ENCODE results near the gene DPP6. TPM values are rescaled to one million over a fixed set of nuclear protein-coding genes. Genes with fewer than 3 reads are reported as not detected.
A peak's percentile ranks its signal among the peaks of the same experiment; 100 is the strongest.

Gene DPP6
- total and polyA plus RNA-seq, 2 experiments from 2014 or later, result 0.20 to 0.44 TPM

DNA sequence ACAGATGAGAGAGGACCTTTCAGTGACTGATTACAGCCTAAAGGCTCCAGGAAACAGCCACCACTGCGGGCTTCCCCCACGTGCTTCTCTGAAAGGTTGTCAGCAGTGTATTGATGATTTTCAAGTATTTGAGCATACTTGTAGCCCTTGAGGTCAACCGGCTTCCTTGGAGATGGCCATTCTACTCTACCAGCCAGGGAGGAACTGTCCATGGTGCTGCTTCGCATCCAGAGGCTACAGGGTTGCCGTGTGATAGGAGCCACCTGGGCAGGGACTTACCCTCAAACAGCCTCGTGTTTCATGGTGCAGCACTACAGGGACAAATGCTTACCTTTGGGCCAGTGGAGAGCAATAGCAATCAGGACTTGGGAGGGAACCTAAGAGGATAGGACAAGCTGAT is 179.5 kb downstream of the DPP6 start:
- WGBS (ENCODE audit: low lambda C conversion rate, missing lambda C conversion rate), result 50% methylated on average over 6 of the region's 6 CpGs
- H3K79me2 ChIP-seq, result no peaks in the 10 kb centered on the region

GRCh38 chr7:154232700-154233099 is 180.5 kb downstream of the DPP6 start:
- Histone ChIP-seq H4K20me1 (ENCODE audit: insufficient read depth, poor library complexity, severe bottlenecking) (no peaks in the 10 kb centered on the region), H3K36me3 (replicated peaks; ENCODE audit: insufficient read depth, low read depth) (no peaks in the 10 kb centered on the region), H3K9me2 (replicated peaks; ENCODE audit: insufficient read depth) (no peaks in the 10 kb centered on the region), H3K9me3 (ENCODE audit: low read depth) (no peaks in the 10 kb centered on the region), H3K27ac (no peak overlapping the region), H2AFZ (no peak overlapping the region), H3K4me3 (no peak overlapping the region), H3K4me2 (no peak overlapping the region), H3K4me1 (ENCODE audit: insufficient read depth) (no peaks in the 10 kb centered on the region), H3K79me2 (no peaks in the 10 kb centered on the region), H3K27me3 (no peaks in the 10 kb centered on the region)
- WGBS (ENCODE audit: low lambda C conversion rate, missing lambda C conversion rate), result 77% methylated on average over 5 of the region's 5 CpGs
- no peak for TF ChIP-seq EZH2 (IDR thresholded peaks at IDR 0.05; ENCODE audit: borderline replicate concordance)
- DNase-seq (ENCODE audit: low spot score), result no peak

More for the DNA sequence above, 179.5 kb downstream of the DPP6 start:
- peak; percentile 38 for DNase-seq (ENCODE audit: low spot score)
- no peaks in the 10 kb centered on the region for H3K36me3 ChIP-seq (replicated peaks; ENCODE audit: insufficient read depth, low read depth)
- H3K4me2 ChIP-seq, result no peak overlapping the region
- no peaks in the 10 kb centered on the region for H3K9me3 ChIP-seq (ENCODE audit: low read depth)
- TF ChIP-seq EZH2 (IDR thresholded peaks at IDR 0.05; ENCODE audit: borderline replicate concordance) (no peak), EZH2phosphoT487 (IDR thresholded peaks at IDR 0.05; ENCODE audit: low read depth, severe bottlenecking, unreplicated experiment) (no peak)
- TF ChIP-seq, protein P1, sequence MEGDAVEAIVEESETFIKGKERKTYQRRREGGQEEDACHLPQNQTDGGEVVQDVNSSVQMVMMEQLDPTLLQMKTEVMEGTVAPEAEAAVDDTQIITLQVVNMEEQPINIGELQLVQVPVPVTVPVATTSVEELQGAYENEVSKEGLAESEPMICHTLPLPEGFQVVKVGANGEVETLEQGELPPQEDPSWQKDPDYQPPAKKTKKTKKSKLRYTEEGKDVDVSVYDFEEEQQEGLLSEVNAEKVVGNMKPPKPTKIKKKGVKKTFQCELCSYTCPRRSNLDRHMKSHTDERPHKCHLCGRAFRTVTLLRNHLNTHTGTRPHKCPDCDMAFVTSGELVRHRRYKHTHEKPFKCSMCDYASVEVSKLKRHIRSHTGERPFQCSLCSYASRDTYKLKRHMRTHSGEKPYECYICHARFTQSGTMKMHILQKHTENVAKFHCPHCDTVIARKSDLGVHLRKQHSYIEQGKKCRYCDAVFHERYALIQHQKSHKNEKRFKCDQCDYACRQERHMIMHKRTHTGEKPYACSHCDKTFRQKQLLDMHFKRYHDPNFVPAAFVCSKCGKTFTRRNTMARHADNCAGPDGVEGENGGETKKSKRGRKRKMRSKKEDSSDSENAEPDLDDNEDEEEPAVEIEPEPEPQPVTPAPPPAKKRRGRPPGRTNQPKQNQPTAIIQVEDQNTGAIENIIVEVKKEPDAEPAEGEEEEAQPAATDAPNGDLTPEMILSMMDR (IDR thresholded peaks at IDR 0.05; ENCODE audit: poor library complexity), result no peak
- H4K20me1 ChIP-seq (ENCODE audit: insufficient read depth, poor library complexity, severe bottlenecking), result no peaks in the 10 kb centered on the region
- no peak overlapping the region for H3K4me3 ChIP-seq
- no peak overlapping the region for H3K27ac ChIP-seq
- no peaks in the 10 kb centered on the region for H3K27me3 ChIP-seq
- H3K9me2 ChIP-seq (replicated peaks; ENCODE audit: insufficient read depth), result no peaks in the 10 kb centered on the region
- H3K4me1 ChIP-seq (ENCODE audit: insufficient read depth), result no peaks in the 10 kb centered on the region
- no peak overlapping the region for H2AFZ ChIP-seq

DNA sequence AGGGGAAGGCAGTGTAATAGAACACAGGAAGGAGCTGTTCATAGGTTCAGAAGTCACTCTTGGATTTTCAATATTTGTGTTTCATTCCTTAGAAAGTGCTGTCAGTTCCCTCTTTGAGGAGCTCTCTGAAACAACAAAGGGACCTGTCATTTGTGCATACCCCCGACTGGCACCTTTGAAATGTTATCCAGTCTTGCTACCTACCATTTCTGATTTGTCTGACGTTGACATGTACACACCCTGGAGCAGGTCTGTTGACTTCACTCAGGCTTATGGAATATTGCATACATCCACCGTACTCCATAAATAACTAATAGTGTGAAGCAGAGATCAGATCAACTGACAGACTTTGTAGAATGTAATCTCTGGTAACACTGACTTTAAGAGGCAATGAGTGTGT is 189.8 kb downstream of the DPP6 start:
- no peaks in the 10 kb centered on the region for H3K4me1 ChIP-seq (ENCODE audit: insufficient read depth)
- no peak for DNase-seq (ENCODE audit: low spot score)
- no peaks in the 10 kb centered on the region for H3K9me2 ChIP-seq (replicated peaks; ENCODE audit: insufficient read depth)
- no peaks in the 10 kb centered on the region for H3K27me3 ChIP-seq
- no peaks in the 10 kb centered on the region for H3K36me3 ChIP-seq (replicated peaks; ENCODE audit: insufficient read depth, low read depth)
- no peak overlapping the region for H3K27ac ChIP-seq
- H3K79me2 ChIP-seq, result no peaks in the 10 kb centered on the region
- TF ChIP-seq, protein P1 (IDR thresholded peaks at IDR 0.05; ENCODE audit: poor library complexity), result no peak
- TF ChIP-seq EZH2phosphoT487 (IDR thresholded peaks at IDR 0.05; ENCODE audit: low read depth, severe bottlenecking, unreplicated experiment), result no peak
- no peaks in the 10 kb centered on the region for H3K9me3 ChIP-seq (ENCODE audit: low read depth)
- H3K4me2 ChIP-seq, result no peak overlapping the region
- no peak overlapping the region for H3K4me3 ChIP-seq
- no peaks in the 10 kb centered on the region for H4K20me1 ChIP-seq (ENCODE audit: insufficient read depth, poor library complexity, severe bottlenecking)
- 62% methylated on average over 3 of the region's 3 CpGs for WGBS (ENCODE audit: low lambda C conversion rate, missing lambda C conversion rate)
- no peak overlapping the region for H2AFZ ChIP-seq

GRCh38 chr7:154242709-154243108 is 190.5 kb downstream of the DPP6 start:
- Histone ChIP-seq H3K4me2 (no peak overlapping the region), H3K27me3 (no peaks in the 10 kb centered on the region), H3K79me2 (no peaks in the 10 kb centered on the region), H3K9me2 (replicated peaks; ENCODE audit: insufficient read depth) (no peaks in the 10 kb centered on the region), H3K4me3 (no peak overlapping the region), H3K36me3 (replicated peaks; ENCODE audit: insufficient read depth, low read depth) (no peaks in the 10 kb centered on the region), H2AFZ (no peak overlapping the region), H3K9me3 (ENCODE audit: low read depth) (no peaks in the 10 kb centered on the region), H3K27ac (no peak overlapping the region), H4K20me1 (ENCODE audit: insufficient read depth, poor library complexity, severe bottlenecking) (no peaks in the 10 kb centered on the region), H3K4me1 (ENCODE audit: insufficient read depth) (no peaks in the 10 kb centered on the region)
- DNase-seq (ENCODE audit: low spot score), result no peak
- TF ChIP-seq EZH2phosphoT487 (IDR thresholded peaks at IDR 0.05; ENCODE audit: low read depth, severe bottlenecking, unreplicated experiment) (no peak), EZH2 (IDR thresholded peaks at IDR 0.05; ENCODE audit: borderline replicate concordance) (no peak)
- TF ChIP-seq, protein P1 (IDR thresholded peaks at IDR 0.05; ENCODE audit: poor library complexity), result no peak
